Astrocyte of the cerebellum (primary cell): Measurements from ENCODE around the gene RHOD.
A peak's percentile ranks its signal among the peaks of the same experiment; 100 is the strongest.

Experiments
- DNase-seq: peaks from one replicate; pipeline ENCODE4 v3.0.0-alpha.2; 2011; ENCODE audit warnings: low read depth
- H3K4me3 ChIP-seq: 2 replicates; pipeline ENCODE4 v1.5.1; 2011; ENCODE audit warnings: mild to moderate bottlenecking, low read depth, low read length, moderate library complexity
- in situ Hi-C: cut with HindIII; loops from 2 replicates; pipeline ENCODE4 v1.10.0; 2017; ENCODE audit warnings: low sequenced_read_pairs
- TF ChIP-seq, protein P1 (sequence below): IDR thresholded peaks from 2 replicates; pipeline ENCODE4 v1.5.1; 2012; ENCODE audit warnings: low read length, low read depth, moderate library complexity, mild to moderate bottlenecking; ENCODE audit errors: missing control alignments

The RHOD gene

DNA sequence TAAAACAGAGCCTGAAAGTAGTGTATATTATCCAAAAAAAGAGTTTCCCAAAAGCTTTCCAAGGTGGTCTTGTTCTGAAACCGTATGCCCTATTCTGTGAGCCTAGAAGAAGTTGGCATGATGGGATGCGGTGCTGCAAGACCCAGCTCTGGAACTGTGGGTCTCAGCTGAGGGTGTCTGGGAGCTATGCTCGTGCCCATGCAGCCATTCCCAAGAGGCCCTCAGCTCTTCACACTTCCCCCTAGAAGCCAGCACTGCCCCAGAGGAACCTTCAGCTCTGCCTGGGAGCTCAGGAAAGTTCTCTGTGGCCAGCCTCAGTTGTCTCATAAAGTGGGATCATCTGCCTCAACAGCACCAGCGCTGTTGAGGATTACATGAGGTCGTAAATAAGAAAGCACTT, 40.1 kb upstream of the RHOD start:
- DNase-seq: no peak
- H3K4me3 ChIP-seq: no peak overlapping the region
- TF ChIP-seq, protein P1, sequence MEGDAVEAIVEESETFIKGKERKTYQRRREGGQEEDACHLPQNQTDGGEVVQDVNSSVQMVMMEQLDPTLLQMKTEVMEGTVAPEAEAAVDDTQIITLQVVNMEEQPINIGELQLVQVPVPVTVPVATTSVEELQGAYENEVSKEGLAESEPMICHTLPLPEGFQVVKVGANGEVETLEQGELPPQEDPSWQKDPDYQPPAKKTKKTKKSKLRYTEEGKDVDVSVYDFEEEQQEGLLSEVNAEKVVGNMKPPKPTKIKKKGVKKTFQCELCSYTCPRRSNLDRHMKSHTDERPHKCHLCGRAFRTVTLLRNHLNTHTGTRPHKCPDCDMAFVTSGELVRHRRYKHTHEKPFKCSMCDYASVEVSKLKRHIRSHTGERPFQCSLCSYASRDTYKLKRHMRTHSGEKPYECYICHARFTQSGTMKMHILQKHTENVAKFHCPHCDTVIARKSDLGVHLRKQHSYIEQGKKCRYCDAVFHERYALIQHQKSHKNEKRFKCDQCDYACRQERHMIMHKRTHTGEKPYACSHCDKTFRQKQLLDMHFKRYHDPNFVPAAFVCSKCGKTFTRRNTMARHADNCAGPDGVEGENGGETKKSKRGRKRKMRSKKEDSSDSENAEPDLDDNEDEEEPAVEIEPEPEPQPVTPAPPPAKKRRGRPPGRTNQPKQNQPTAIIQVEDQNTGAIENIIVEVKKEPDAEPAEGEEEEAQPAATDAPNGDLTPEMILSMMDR: no peak
- in situ Hi-C loops: no loop called here

DNA sequence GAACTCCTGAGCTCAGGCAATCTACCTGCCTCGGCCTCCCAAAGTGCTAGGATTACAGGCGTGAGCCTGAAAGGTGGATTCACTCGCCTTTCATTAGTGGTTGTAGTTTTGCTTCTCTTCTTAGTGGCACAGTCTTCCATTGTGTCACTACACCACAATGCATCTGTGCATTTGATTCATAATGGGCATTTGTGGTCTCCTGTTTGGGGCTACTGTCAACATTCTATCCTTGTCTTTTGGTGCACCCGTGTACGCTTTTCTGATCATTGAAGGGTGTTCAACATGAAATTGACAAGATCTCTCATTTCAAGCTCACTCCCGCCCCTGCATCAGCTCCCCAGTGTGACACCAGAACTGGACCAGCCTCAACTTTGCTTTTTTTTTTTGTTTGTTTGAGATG, 35.7 kb upstream of the RHOD start:
- no peak for DNase-seq
- TF ChIP-seq, protein P1: no peak
- in situ Hi-C loops: no loop called here
- H3K4me3 ChIP-seq: no peak overlapping the region

DNA sequence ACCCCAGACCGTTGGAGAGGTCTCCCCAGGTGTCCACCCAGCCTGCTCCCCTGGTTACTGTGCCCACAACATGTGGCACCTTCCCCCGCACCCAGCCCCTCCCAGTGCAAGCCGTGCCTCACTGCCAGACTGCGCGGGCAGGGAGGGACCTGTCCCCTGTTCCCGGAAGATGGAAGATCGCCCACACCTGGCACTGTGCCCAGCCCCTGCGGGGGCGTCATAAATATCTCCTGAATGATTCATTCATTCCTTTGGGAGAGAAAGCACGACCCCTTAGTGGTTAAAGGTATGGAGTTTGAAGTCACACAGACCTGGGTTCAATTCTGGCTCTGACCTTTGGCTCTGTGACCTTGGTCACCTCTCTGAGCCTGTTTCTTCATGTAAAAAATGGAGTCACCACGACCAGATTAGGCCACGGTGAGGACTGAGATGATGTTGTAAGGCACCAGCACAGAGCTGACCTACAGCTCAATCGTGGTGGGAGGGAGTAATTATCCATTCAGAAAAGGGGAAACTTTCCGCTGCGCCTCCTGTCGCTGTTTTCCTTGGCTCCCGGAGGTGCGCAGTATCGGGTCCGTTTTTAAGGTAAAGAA, 34.2 kb upstream of the RHOD start:
- in situ Hi-C loops: no loop called here
- TF ChIP-seq, protein P1: no peak
- peak overlapping the region; percentile 26 for H3K4me3 ChIP-seq
- no peak for DNase-seq

DNA sequence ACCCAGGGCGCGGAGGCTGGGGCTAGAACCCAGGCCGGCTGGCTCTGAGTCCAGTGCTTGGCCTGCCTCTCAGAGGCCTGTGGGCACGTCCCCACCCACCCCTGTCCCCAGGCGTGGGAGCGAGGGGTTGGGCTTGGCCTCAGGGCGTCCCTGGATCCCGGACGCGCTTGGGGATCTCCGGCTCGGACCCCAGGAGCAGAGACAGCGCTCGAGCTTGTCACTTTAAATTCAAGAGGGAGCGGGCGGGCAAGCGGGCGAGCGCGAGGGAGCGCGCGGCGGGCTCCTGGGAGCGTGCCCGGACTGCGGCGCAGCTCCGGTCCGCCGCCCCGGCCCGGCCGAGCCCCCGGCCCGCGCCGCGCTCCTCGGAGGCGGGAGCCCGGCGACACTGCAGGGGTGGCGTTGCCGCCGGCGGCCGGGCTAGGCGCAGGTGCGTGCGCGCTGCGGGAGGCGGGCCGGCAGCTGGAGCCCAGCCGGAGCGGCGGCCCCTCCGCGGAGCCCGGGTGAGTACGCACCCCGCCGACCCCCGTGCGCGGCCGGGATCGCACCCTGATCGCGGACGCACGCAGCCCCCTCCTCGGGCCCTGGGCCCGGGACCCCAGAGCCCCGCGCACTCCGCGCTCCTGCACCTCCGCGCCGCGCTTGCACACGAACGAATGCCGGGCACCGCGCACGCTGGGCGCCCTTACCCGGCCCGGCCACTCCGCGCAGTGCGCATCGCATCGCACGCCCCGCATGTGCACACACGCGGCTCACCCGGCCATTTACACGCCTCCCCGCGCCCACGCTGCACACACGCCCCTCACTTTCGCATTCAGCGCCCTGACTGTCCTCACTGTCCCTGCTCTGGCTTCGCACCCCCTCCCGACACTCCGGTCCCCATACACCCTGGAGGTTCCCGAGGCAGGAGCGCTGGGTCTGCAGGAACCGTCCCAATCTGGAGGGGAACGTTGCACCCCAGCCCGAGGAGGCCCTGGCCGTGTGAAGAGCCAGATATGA, 33.4 kb upstream of the RHOD start, which contains the start of gene SYT12:
SYT12 (plus strand) TSS at position 174 of the 996 bp plus-strand sequence. CDS start 7,011 bp downstream, outside the sequence.
- DNase-seq: no peak
- TF ChIP-seq, protein P1: no peak
- peak within 1 kb of the TSS; percentile 31 for H3K4me3 ChIP-seq
- in situ Hi-C loops: no loop called here

DNA sequence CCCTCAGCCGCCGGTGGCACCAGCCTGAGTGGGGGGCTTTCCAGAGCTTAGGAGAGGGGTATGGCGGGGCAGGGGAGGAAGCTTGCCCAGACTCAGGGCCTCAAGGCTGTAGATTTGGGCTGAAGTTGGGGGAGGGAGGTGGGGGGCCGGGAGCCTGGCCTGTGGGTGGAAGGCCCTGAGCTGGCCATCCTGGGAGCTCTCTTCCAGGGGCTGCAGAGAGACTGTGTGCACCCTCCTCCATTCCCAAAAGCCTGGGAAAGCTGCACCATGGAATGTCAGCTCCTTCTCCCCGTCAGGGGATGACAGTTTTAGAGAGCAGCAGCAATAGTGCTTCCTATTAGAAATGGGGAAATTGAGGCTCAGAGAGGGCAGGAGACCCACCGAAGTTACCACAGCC, 32.7 kb upstream of the RHOD start:
- TF ChIP-seq, protein P1: no peak
- no peak for DNase-seq
- H3K4me3 ChIP-seq: no peak overlapping the region
- in situ Hi-C loops: no loop called here

DNA sequence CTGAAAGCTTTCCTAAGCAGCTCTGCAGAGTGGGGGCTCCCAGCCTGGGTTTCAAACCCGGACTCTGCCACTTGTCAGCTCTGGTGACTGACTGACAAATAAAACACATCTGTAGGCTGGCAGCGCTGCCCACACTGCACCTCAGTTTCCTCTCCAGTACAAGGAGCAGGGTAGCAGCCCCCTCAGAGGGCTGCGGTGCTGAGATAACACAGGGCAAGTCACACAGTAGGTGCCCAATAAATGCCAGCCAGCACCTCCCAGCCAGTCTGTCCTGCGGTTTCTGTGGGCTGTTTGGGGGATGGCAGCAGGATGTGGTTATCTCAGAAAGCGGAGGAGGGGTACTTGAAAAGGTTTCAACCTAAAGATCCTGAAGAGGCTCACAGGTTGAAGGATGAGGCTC, 32.2 kb upstream of the RHOD start:
- in situ Hi-C loops: no loop called here
- no peak overlapping the region for H3K4me3 ChIP-seq
- DNase-seq: no peak
- TF ChIP-seq, protein P1: no peak
